Hematopoietic multipotent progenitor cell treated with erythropoietin and hydrocortisone succinate and interleukin-3 and kit ligand, for 8 days (in vitro differentiated cells): ENCODE data around the gene RDH14.

Experiments
- DNase-seq: peaks from one replicate; pipeline ENCODE4 v3.0.0-alpha.2; 2015

The RDH14 gene

DNA sequence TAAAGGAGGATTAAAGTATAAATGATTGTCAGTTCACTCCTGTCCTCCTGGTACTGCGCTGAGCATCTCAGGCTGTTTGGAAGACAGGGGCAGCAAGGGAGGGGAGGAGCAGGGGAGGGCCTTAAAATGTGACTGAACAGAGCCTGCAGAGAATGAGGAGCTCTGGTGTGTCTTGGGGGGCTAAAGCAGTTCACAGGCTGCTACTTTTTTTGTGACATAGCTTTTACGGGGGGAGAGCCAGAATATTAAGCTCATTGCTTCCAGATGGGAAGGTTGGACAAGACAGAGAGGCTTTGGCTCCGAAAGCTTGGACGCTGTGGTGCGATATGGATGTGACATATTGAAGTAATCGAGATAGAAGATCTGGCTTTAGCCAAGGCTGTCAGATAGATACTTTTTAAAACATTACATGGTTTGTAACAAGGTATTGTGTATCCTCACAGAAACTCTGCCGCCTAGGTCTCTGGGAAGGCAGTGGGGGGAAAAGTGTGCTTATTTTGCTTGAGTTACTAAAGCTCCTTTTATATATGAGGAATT lies 40.5 kb downstream of the RDH14 start:
- no peak for DNase-seq

DNA sequence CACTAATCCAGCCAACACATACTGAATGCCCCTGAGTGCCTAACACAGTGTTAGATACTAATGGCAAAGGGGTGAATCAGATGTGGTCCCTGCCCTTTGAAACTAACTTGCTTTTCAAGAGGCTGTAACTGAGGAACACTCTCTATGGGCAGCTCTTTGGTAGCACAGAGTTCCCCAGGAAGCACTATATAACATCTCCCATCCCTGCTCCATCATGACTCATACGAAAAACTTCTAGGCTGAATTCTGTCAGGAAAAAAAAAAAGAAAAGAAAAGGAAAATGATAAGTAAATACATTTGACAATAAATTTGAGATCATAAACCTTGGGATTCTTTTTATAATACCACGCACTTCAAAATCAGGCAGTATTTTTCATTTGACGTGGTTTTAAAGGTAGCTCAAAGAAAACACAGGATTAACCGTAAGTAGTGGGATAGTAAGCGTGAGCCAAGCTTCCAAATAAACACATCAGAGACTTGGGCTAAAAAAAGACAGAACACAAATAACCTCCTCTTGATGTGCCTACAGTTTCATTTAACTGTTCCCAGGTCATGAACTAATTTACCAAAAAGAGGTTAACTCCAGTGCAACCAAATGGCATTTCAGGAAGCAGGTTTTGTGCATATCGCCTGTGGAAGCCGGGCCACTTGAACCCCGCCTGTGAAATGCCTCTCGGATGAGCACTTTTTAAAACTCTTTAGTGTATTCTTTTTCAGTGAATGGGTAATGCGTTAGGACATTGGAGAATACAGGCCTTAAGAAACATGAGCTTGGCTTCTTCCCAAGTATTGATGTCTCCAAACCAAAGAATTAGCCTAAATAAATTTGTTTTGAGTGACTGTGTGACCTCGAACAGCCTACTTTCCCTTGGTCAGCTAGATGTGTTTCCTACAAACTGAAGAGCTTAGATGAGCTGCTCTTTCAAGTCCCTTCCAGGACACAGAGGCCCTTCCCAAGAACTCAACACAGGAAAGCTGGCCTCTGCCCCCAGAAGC lies 42.0 kb downstream of the RDH14 start:
- DNase-seq: no peak

GRCh38 chr2:18517386-18517785 lies 43.1 kb downstream of the RDH14 start:
- DNase-seq: peak; percentile 66

GRCh38 chr2:18516112-18516511 lies 44.3 kb downstream of the RDH14 start:
- peak; percentile 86 for DNase-seq

DNA sequence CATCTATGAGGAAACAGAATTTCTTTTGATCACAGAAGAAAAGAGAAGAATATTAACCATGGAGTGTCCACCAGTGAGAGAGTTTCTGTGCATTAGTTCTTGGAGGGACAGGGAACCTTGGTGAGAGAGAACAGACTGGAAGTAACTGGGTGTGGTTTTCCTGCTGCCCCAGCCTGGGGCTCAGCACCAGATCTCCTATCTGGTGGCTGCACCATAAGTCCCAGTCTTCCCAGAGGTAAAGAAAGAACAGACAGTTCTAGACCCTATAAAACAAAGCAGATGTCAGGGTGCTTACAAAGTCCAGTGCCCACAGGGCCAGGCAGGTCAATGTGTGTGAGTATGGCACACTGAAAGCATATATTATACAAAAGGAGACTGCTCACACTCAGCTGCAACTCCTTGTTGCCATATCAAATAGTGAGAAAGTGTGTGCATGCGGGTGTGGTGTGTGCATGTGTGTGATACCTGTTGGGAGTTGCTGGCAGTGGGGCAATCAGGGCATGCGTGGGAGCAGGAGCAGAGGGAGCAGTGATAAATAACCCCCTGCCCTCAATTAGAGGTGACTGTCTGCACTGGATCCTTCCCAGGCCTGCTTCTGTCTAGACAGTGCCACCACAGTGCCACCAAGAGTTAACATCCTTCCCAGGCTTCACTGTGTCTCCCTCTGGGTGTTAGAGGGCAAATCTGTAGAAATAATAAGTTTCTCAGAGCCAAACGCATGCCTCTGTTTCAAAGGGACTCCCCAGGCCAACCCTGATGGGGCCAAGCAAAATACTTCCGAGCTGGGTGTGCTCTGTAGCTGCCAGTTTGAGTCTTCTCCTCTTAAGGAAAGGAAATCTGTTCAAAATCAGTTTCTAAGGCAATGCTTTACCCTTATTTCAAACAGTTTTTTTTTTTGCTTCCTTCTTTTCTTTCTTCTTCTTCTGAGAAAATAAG lies 45.7 kb downstream of the RDH14 start:
- peak; percentile 17 for DNase-seq

- no peak for DNase-seq
Measured at GRCh38 chr2:18510775-18511174, 49.7 kb downstream of the RDH14 start.

GRCh38 chr2:18506883-18507509 lies 53.5 kb downstream of the RDH14 start:
- no peak for DNase-seq

GRCh38 chr2:18505703-18506341 lies 54.6 kb downstream of the RDH14 start:
- DNase-seq: no peak
